Activated naive CD4-positive, alpha-beta T cell treated with anti-CD3 and anti-CD28 coated beads, Interleukin-2, amount 50 U/mL, for 24 hours (primary cell): ENCODE results near the gene VPS41.

ENCODE experiments used
- H3K27ac Mint-ChIP-seq: one replicate; pipeline ENCODE4 v1.8.0; 2021; ENCODE audit warnings: mild to moderate bottlenecking, mixed read lengths
- H3K27me3 Mint-ChIP-seq: one replicate; pipeline ENCODE4 v1.8.0; 2021; ENCODE audit warnings: mixed read lengths
- H3K36me3 Mint-ChIP-seq: one replicate; pipeline ENCODE4 v1.8.0; 2021; ENCODE audit warnings: mixed read lengths
- H3K4me1 Mint-ChIP-seq: one replicate; pipeline ENCODE4 v1.8.0; 2021; ENCODE audit warnings: mixed read lengths
- H3K4me3 Mint-ChIP-seq: one replicate; pipeline ENCODE4 v1.8.0; 2021; ENCODE audit warnings: mild to moderate bottlenecking, mixed read lengths
- H3K9me3 Mint-ChIP-seq: one replicate; pipeline ENCODE4 v1.8.0; 2021; ENCODE audit warnings: mixed read lengths

The VPS41 gene

GRCh38 chr7:38703093-38703492, 205.9 kb downstream of the VPS41 start:
- H3K4me1 Mint-ChIP-seq: no peaks in the 10 kb centered on the region
- peaks cover 29% of the 10 kb centered on the region for H3K27me3 Mint-ChIP-seq
- no peak overlapping the region for H3K27ac Mint-ChIP-seq

DNA sequence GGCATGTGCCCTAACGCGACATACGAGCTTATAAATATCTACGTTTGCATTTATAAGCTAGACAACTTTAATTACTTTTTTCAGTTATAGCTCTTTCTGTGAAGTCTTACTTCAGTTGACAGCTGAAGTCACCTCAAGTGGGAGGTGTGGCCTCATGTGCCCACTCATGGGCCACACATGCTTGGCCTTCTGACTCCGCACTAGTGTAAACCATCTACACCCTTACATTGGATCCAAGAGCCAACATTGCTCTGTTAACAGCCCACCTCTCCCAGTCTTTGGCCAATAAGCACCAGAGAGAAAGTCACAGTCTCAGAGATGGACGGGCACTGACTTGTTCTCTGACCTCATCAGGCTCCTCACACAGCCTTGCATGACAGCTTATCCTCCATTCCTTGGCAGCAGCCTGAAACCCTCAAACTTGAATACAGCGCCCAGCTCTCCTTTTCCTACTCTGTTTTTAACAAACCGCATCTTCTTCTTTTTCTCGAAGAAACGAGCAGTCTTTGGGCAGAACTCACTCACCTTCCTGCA, 206.9 kb downstream of the VPS41 start:
- no peaks in the 10 kb centered on the region for H3K36me3 Mint-ChIP-seq
- H3K9me3 Mint-ChIP-seq: no peaks in the 10 kb centered on the region
- no peaks in the 10 kb centered on the region for H3K4me1 Mint-ChIP-seq
- H3K27ac Mint-ChIP-seq: no peak overlapping the region
- peaks cover 24% of the 10 kb centered on the region for H3K27me3 Mint-ChIP-seq
- H3K4me3 Mint-ChIP-seq: no peak overlapping the region

More at GRCh38 chr7:38703093-38703492, 205.9 kb downstream of the VPS41 start:
- Mint-ChIP-seq H3K9me3 (no peaks in the 10 kb centered on the region), H3K4me3 (no peak overlapping the region), H3K36me3 (no peaks in the 10 kb centered on the region)

- peaks cover 20% of the 10 kb centered on the region for H3K27me3 Mint-ChIP-seq
- H3K4me3 Mint-ChIP-seq: no peak overlapping the region
- no peaks in the 10 kb centered on the region for H3K36me3 Mint-ChIP-seq
- no peaks in the 10 kb centered on the region for H3K4me1 Mint-ChIP-seq
- H3K9me3 Mint-ChIP-seq: peaks cover under 1% of the 10 kb centered on the region
- no peak overlapping the region for H3K27ac Mint-ChIP-seq
Observed at GRCh38 chr7:38700116-38700515, 208.9 kb downstream of the VPS41 start.

- Mint-ChIP-seq H3K36me3 (no peaks in the 10 kb centered on the region), H3K27ac (no peak overlapping the region), H3K4me1 (no peaks in the 10 kb centered on the region), H3K27me3 (peaks cover 20% of the 10 kb centered on the region), H3K4me3 (no peak overlapping the region), H3K9me3 (peaks cover 5% of the 10 kb centered on the region)
Observed at GRCh38 chr7:38699471-38699870, 209.5 kb downstream of the VPS41 start.

DNA sequence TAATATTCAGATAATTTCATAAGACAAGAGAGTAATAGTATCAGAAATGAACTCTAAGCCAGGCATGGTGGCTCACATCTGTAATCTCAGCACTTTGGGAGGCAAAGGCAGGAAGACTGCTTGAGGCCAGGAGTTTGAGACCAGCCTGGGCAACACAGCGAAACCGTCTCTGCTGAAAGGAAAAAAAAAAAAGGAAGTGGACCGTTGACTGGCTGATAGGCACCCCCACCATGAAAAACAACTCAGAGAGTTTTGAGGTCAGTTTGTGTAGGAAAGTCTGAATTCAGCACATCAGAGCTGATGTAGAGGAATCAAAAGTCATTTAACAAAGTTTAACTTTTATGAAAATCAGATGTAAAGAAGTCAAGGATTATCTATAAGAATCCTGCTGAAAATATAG, 214.7 kb downstream of the VPS41 start:
- H3K4me3 Mint-ChIP-seq: no peak overlapping the region
- H3K27me3 Mint-ChIP-seq: peaks cover 5% of the 10 kb centered on the region
- no peak overlapping the region for H3K27ac Mint-ChIP-seq
- peaks cover 5% of the 10 kb centered on the region for H3K9me3 Mint-ChIP-seq
- no peaks in the 10 kb centered on the region for H3K4me1 Mint-ChIP-seq
- no peaks in the 10 kb centered on the region for H3K36me3 Mint-ChIP-seq

GRCh38 chr7:38686888-38687287, 222.1 kb downstream of the VPS41 start:
- no peak overlapping the region for H3K4me3 Mint-ChIP-seq

GRCh38 chr7:38685851-38686250, 223.1 kb downstream of the VPS41 start:
- Mint-ChIP-seq H3K36me3 (no peaks in the 10 kb centered on the region), H3K9me3 (peaks cover 8% of the 10 kb centered on the region), H3K4me3 (no peak overlapping the region), H3K27me3 (peaks cover 1% of the 10 kb centered on the region), H3K4me1 (no peaks in the 10 kb centered on the region), H3K27ac (no peak overlapping the region)

More at GRCh38 chr7:38686888-38687287, 222.1 kb downstream of the VPS41 start:
- peaks cover 8% of the 10 kb centered on the region for H3K9me3 Mint-ChIP-seq
- H3K27ac Mint-ChIP-seq: no peak overlapping the region
- peaks cover 1% of the 10 kb centered on the region for H3K27me3 Mint-ChIP-seq
- H3K4me1 Mint-ChIP-seq: no peaks in the 10 kb centered on the region
- no peaks in the 10 kb centered on the region for H3K36me3 Mint-ChIP-seq

DNA sequence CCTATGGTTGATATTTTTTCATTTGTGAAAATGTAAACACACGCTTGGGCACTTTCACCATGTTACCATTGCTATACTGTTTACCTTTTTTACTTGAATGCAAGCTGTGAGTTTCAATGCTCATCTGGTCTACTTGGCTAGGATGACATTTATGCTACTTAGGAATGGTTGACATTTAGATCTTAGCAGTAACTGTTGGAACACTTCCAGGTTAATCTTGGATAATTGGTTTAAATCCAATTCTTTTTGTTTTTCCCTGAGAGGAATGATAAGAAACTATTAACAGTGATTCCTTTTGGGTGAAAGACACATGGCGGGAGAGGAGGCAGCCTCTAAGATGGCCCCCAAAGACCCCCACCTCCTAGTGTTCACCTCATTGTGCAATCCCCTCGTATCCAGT, 226.4 kb downstream of the VPS41 start:
- H3K9me3 Mint-ChIP-seq: no peaks in the 10 kb centered on the region
- H3K4me3 Mint-ChIP-seq: no peak overlapping the region
- no peak overlapping the region for H3K27ac Mint-ChIP-seq
- H3K4me1 Mint-ChIP-seq: no peaks in the 10 kb centered on the region
- no peaks in the 10 kb centered on the region for H3K36me3 Mint-ChIP-seq
- no peaks in the 10 kb centered on the region for H3K27me3 Mint-ChIP-seq

GRCh38 chr7:38681882-38682281, 227.1 kb downstream of the VPS41 start:
- H3K4me3 Mint-ChIP-seq: no peak overlapping the region
- no peaks in the 10 kb centered on the region for H3K4me1 Mint-ChIP-seq
- no peak overlapping the region for H3K27ac Mint-ChIP-seq
- H3K36me3 Mint-ChIP-seq: no peaks in the 10 kb centered on the region
- H3K9me3 Mint-ChIP-seq: no peaks in the 10 kb centered on the region
- no peaks in the 10 kb centered on the region for H3K27me3 Mint-ChIP-seq

DNA sequence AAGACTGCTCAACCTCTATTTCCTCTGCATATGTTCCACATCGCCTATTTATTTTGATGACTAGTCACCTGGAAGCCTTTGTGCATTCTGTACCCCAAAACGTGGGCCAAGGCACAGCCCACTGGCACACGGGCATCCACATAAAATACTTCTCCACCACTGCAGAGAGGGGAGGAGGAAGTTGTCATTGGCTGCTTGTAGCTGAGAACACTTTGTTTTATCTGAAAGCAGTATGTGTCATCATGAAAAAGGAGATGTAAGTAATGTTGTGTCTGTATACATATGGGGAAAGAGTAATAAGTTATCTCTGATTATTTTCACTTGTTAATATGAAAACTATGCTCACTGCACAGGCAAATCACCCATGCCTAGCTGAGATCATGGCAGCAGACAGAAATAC, 229.6 kb downstream of the VPS41 start:
- Mint-ChIP-seq H3K9me3 (no peaks in the 10 kb centered on the region), H3K4me3 (no peak overlapping the region), H3K36me3 (no peaks in the 10 kb centered on the region), H3K27me3 (no peaks in the 10 kb centered on the region), H3K27ac (no peak overlapping the region), H3K4me1 (no peaks in the 10 kb centered on the region)

DNA sequence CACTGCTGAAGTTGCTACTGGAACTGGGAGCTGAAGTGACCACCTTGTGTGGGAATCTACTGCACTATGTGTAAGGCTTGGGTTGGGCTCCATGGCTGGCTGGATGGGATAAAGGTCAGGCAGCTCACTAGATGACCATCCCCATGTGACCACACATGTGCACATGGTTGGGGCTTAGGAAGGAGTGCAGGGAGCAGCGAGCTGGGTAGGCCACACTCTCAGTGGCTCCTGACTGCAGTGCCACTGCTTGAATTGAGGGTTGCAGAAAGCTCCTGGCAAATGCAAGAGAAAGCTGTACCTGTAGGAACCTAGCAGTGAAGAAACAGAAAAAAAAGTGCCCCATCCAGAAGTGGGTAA, 230.3 kb downstream of the VPS41 start:
- Mint-ChIP-seq H3K4me1 (no peaks in the 10 kb centered on the region), H3K27me3 (no peaks in the 10 kb centered on the region), H3K27ac (no peak overlapping the region), H3K36me3 (no peaks in the 10 kb centered on the region), H3K9me3 (no peaks in the 10 kb centered on the region), H3K4me3 (no peak overlapping the region)

DNA sequence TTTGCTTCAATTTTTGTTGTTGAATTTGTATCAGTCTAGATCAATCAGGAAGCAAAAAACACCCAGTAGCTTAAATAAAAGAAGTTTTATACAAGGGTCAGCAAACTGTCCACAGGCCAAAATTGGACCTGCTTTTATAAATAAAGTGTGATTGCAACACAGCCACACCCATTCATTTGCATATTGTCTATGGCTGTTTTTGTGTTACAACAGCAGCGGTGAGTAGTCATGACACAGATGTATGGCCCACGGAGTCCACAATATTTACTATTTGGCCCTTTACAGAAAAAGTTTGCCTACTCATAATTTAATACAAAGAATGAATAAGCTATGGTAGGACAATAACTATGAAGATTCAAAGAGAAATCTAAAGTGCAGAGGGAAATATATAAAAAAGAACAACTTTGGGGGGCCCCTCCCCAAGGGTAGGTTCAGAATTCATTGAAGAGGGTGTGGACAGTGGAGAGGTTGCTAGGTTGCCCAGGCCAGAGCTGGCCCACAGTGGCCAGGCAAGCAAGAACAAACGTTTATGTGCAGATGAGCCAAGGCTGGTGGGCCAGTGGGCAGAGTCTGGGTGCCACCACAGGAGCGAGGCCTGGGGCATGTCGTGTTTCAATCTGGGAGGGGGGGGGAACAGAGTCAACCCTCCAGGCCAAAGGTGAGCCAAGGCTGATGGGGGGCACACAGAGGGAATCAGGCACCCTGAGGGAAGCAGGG, 230.9 kb downstream of the VPS41 start:
- no peak overlapping the region for H3K4me3 Mint-ChIP-seq
- H3K4me1 Mint-ChIP-seq: no peaks in the 10 kb centered on the region
- no peaks in the 10 kb centered on the region for H3K27me3 Mint-ChIP-seq
- H3K27ac Mint-ChIP-seq: no peak overlapping the region
- H3K36me3 Mint-ChIP-seq: no peaks in the 10 kb centered on the region
- H3K9me3 Mint-ChIP-seq: no peaks in the 10 kb centered on the region

- no peaks in the 10 kb centered on the region for H3K36me3 Mint-ChIP-seq
- H3K27ac Mint-ChIP-seq: no peak overlapping the region
- H3K4me1 Mint-ChIP-seq: no peaks in the 10 kb centered on the region
- no peak overlapping the region for H3K4me3 Mint-ChIP-seq
- H3K27me3 Mint-ChIP-seq: no peaks in the 10 kb centered on the region
- no peaks in the 10 kb centered on the region for H3K9me3 Mint-ChIP-seq
Observed at GRCh38 chr7:38675494-38676106, 233.4 kb downstream of the VPS41 start.

DNA sequence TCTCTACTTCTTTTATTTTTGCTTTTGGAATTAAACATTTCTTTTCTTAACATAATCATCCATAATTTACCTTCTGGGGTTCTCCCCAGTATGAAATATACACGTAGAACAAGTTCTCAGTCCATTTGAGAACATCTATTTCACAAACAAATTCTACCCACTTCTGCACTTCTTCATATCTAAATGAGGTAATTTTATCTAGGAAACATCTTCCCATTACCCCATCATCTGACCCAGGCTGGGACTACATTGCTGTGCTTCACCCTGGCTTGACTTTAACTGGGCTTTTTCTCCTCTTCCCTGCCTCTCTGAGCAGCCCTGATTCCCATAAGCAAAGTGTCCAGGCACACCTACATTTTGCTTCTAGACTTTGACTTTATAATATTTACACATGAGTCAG, 234.5 kb downstream of the VPS41 start:
- Mint-ChIP-seq H3K27me3 (peaks cover 5% of the 10 kb centered on the region), H3K27ac (no peak overlapping the region), H3K4me1 (no peaks in the 10 kb centered on the region), H3K9me3 (no peaks in the 10 kb centered on the region), H3K36me3 (no peaks in the 10 kb centered on the region), H3K4me3 (no peak overlapping the region)

GRCh38 chr7:38673795-38674194, 235.2 kb downstream of the VPS41 start:
- peaks cover 5% of the 10 kb centered on the region for H3K27me3 Mint-ChIP-seq
- no peaks in the 10 kb centered on the region for H3K4me1 Mint-ChIP-seq
- H3K4me3 Mint-ChIP-seq: no peak overlapping the region
- H3K36me3 Mint-ChIP-seq: no peaks in the 10 kb centered on the region
- H3K27ac Mint-ChIP-seq: no peak overlapping the region
- no peaks in the 10 kb centered on the region for H3K9me3 Mint-ChIP-seq
